ENCODE data around the gene IL23R.

Gene IL23R

DNA sequence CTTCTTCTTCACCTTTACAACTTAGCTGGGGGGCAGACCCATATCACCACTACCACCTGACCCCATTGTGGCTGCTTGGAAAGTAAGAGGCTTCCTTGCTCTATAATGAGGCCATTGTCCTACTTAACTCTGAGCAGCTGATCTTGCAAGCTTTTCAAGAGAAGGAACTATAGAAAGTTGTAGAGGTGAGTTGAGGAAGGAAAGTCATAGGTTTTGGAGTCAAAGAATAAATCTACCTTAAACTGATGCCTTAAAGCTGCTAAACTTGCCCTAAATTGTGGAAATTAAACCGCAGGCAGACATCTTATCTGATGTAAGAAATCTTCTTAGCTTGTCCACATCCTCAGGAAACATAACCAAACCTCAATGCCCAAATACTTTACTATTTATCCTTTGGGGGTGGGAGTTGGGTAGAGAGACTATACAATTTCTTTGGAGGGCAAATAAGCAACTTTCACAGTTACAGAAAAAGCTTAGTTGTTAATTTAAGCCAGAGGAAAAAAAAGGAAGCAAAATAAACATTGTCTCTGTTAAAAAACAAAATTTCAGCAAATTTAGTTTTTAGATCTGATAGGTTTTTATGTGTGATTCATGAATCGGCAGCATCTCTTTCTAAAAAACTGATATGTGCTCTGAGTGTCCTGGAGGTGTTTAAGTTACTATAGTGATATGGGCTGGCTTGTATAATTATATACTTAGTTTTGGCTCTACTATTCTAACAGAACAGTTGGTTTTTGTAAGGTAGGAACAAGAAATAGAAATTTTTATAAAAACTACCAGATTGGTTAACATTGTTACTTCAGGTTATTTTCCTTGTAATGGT is 4.7 kb downstream of the IL23R start:
- H3K4me3 ChIP-seq (ENCODE audit: low read depth, low read length) = no peak overlapping the region
- ChIA-PET CTCF (interaction anchor here (2.0 kb wide), 1 partner anchor 175 kb away, joined by 5 read pairs; no protein-coding TSS in a partner anchor), POLR2A (no interaction called here)
- TF ChIP-seq, protein P1, sequence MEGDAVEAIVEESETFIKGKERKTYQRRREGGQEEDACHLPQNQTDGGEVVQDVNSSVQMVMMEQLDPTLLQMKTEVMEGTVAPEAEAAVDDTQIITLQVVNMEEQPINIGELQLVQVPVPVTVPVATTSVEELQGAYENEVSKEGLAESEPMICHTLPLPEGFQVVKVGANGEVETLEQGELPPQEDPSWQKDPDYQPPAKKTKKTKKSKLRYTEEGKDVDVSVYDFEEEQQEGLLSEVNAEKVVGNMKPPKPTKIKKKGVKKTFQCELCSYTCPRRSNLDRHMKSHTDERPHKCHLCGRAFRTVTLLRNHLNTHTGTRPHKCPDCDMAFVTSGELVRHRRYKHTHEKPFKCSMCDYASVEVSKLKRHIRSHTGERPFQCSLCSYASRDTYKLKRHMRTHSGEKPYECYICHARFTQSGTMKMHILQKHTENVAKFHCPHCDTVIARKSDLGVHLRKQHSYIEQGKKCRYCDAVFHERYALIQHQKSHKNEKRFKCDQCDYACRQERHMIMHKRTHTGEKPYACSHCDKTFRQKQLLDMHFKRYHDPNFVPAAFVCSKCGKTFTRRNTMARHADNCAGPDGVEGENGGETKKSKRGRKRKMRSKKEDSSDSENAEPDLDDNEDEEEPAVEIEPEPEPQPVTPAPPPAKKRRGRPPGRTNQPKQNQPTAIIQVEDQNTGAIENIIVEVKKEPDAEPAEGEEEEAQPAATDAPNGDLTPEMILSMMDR (IDR thresholded peaks at IDR 0.05; ENCODE audit: insufficient read depth, low read length, missing control alignments) = no peak
- no peak for DNase-seq (ENCODE audit: low read depth, low spot score)

- CTCF ChIA-PET = no interaction called here
- POLR2A ChIA-PET = no interaction called here
- H3K4me3 ChIP-seq (ENCODE audit: low read depth, low read length) = no peak overlapping the region
- TF ChIP-seq, protein P1 (IDR thresholded peaks at IDR 0.05; ENCODE audit: insufficient read depth, low read length, missing control alignments) = no peak
- no peak for DNase-seq (ENCODE audit: low read depth, low spot score)
Measured at GRCh38 chr1:67171574-67171955, 5.3 kb downstream of the IL23R start.

GRCh38 chr1:67171978-67172377 is 5.7 kb downstream of the IL23R start:
- TF ChIP-seq, protein P1 (IDR thresholded peaks at IDR 0.05; ENCODE audit: insufficient read depth, low read length, missing control alignments) = no peak
- H3K4me3 ChIP-seq (ENCODE audit: low read depth, low read length) = no peak overlapping the region
- CTCF ChIA-PET = no interaction called here
- DNase-seq (ENCODE audit: low read depth, low spot score) = no peak
- POLR2A ChIA-PET = no interaction called here

- no peak overlapping the region for H3K4me3 ChIP-seq (ENCODE audit: low read depth, low read length)
- ChIA-PET POLR2A (no interaction called here), CTCF (no interaction called here)
- TF ChIP-seq, protein P1 (IDR thresholded peaks at IDR 0.05; ENCODE audit: insufficient read depth, low read length, missing control alignments) = no peak
- DNase-seq (ENCODE audit: low read depth, low spot score) = no peak
Measured at GRCh38 chr1:67173988-67174387, 7.7 kb downstream of the IL23R start.

GRCh38 chr1:67174716-67175284 is 8.5 kb downstream of the IL23R start:
- ChIA-PET CTCF (interaction anchor here (0.9 kb wide), 1 partner anchor 326 kb away, joined by 3 read pairs; no protein-coding TSS in a partner anchor), POLR2A (no interaction called here)
- TF ChIP-seq, protein P1 (IDR thresholded peaks at IDR 0.05; ENCODE audit: insufficient read depth, low read length, missing control alignments) = no peak
- DNase-seq (ENCODE audit: low read depth, low spot score) = no peak
- H3K4me3 ChIP-seq (ENCODE audit: low read depth, low read length) = no peak overlapping the region

- ChIA-PET CTCF (interaction anchor here (0.9 to 1.1 kb wide), 2 partner anchors 36 to 325 kb away, joined by 3 to 4 read pairs; no protein-coding TSS in a partner anchor), POLR2A (no interaction called here)
- DNase-seq (ENCODE audit: low read depth, low spot score) = no peak
- TF ChIP-seq, protein P1 (IDR thresholded peaks at IDR 0.05; ENCODE audit: insufficient read depth, low read length, missing control alignments) = no peak
- no peak overlapping the region for H3K4me3 ChIP-seq (ENCODE audit: low read depth, low read length)
Measured at GRCh38 chr1:67175530-67176087, 9.4 kb downstream of the IL23R start.

Data from AG04449 (cell line).